HepG2 (cell line): ENCODE data around the gene ATRIP. TPM values are rescaled to one million over a fixed set of nuclear protein-coding genes. Genes with fewer than 3 reads are reported as not detected.

Experiments
- AKAP8 ChIP-seq: sonication (generic); formaldehyde crosslinking; IDR thresholded peaks from 2 replicates; pipeline ENCODE4 v1.5.1; 2020; ENCODE audit warnings: mild to moderate bottlenecking, missing genetic modification reagents
- FIP1L1 ChIP-seq: fragments of 200-400 bp; formaldehyde crosslinking; IDR thresholded peaks from 2 replicates; pipeline ENCODE4 v1.6.1; 2018; ENCODE audit warnings: low read depth, mild to moderate bottlenecking, low read length, moderate library complexity, borderline replicate concordance; ENCODE audit not compliant: insufficient read depth
- JUN ChIP-seq: sonication (generic); formaldehyde crosslinking; IDR thresholded peaks from 2 replicates; pipeline ENCODE4 v1.4.0; 2020; ENCODE audit warnings: mild to moderate bottlenecking, missing genetic modification reagents
- MBD4 ChIP-seq: IDR thresholded peaks from 2 replicates; pipeline ENCODE4 v1.6.1; 2012; ENCODE audit warnings: low read length, inconsistent platforms, borderline replicate concordance
- MIER2 ChIP-seq: IDR thresholded peaks from 2 replicates; pipeline ENCODE4 v1.6.1; 2016; ENCODE audit warnings: missing biosample characterization, missing genetic modification reagents
- PHF21A ChIP-seq: sonication (generic); formaldehyde crosslinking; IDR thresholded peaks from 2 replicates; pipeline ENCODE4 v1.5.0; 2020; ENCODE audit warnings: mild to moderate bottlenecking, missing genetic modification reagents
- RCOR2 ChIP-seq: IDR thresholded peaks from 2 replicates; pipeline ENCODE4 v1.6.1; 2016; ENCODE audit warnings: missing biosample characterization, missing genetic modification reagents
- REPIN1 ChIP-seq: sonication (generic); formaldehyde crosslinking; IDR thresholded peaks from 2 replicates; pipeline ENCODE4 v1.8.0; 2022; ENCODE audit warnings: missing genetic modification reagents, low read depth, mild to moderate bottlenecking, borderline replicate concordance
- SP140L ChIP-seq: sonication (generic); formaldehyde crosslinking; IDR thresholded peaks from 2 replicates; pipeline ENCODE4 v1.4.0; 2020; ENCODE audit warnings: missing genetic modification reagents, borderline replicate concordance
- THYN1 ChIP-seq: sonication (generic); formaldehyde crosslinking; IDR thresholded peaks from 2 replicates; pipeline ENCODE4 v1.8.1; 2023; ENCODE audit warnings: low read depth, mild to moderate bottlenecking, moderate library complexity, missing genetic modification reagents, borderline replicate concordance
- ZNF274 ChIP-seq: sonication (generic); formaldehyde crosslinking; IDR thresholded peaks from 2 replicates; pipeline ENCODE4 v1.5.1; 2020; ENCODE audit warnings: mild to moderate bottlenecking, missing genetic modification reagents
- ZNF430 ChIP-seq: sonication (generic); formaldehyde crosslinking; IDR thresholded peaks from 2 replicates; pipeline ENCODE4 v1.9.0; 2021; ENCODE audit warnings: mild to moderate bottlenecking, missing genetic modification reagents
- ZNF44 ChIP-seq: sonication (generic); formaldehyde crosslinking; IDR thresholded peaks from 2 replicates; pipeline ENCODE4 v1.5.1; 2020; ENCODE audit warnings: mild to moderate bottlenecking, missing genetic modification reagents
- ZNF598 ChIP-seq: sonication (generic); formaldehyde crosslinking; IDR thresholded peaks from 2 replicates; pipeline ENCODE4 v1.5.1; 2020; ENCODE audit warnings: mild to moderate bottlenecking, missing genetic modification reagents, borderline replicate concordance
- ZNF619 ChIP-seq: sonication (generic); formaldehyde crosslinking; IDR thresholded peaks from 2 replicates; pipeline ENCODE4 v1.4.0; 2020; ENCODE audit warnings: mild to moderate bottlenecking, missing genetic modification reagents
- ZNF792 ChIP-seq: IDR thresholded peaks from 2 replicates; pipeline ENCODE4 v1.6.1; 2016
- polyA plus RNA-seq, 8 experiments: library from polyadenylated mRNA; depleted of rRNA in 3 of 8; stranded (reverse) in 7 of 8; unstranded in 1 of 8; fragments of >200 nt; fragmentation: Illumina TruSeq in 4 of 8; extraction: Trizol in 4 of 8; gene quantifications; 2 replicates each; pipeline versions ENCODE4 v1.2.1 to v1.2.3, GENCODE V29; 2011 to 2016; ENCODE audit warnings: low read depth in 4 of 8, missing spikeins in 1 of 8, mixed read lengths in 1 of 8; ENCODE audit not compliant: insufficient read depth in 1 of 8
- total RNA-seq, 5 experiments: library from RNA; depleted of rRNA; stranded (reverse); fragments of >200 nt; fragmentation: Illumina TruSeq; extraction: Trizol; gene quantifications; 2 replicates each; pipeline ENCODE4 v1.2.3, GENCODE V29; 2016; ENCODE audit warnings: low read depth in 1 of 5
- TF ChIP-seq, protein P1 (sequence below): sonication (generic); formaldehyde crosslinking; IDR thresholded peaks from 2 replicates; pipeline ENCODE4 v1.8.0; 2022; ENCODE audit warnings: mild to moderate bottlenecking, missing genetic modification reagents
- TF ChIP-seq, protein P2 (sequence below): sonication (generic); formaldehyde crosslinking; IDR thresholded peaks from 2 replicates; pipeline ENCODE4 v1.4.0; 2020; ENCODE audit warnings: low read depth, mild to moderate bottlenecking, missing genetic modification reagents
- TF ChIP-seq, protein P3 (sequence below): sonication (generic); formaldehyde crosslinking; IDR thresholded peaks from 2 replicates; pipeline ENCODE4 v1.9.0; 2021; ENCODE audit warnings: missing genetic modification reagents, mild to moderate bottlenecking, borderline replicate concordance
- TF ChIP-seq, protein P4 (sequence below): sonication (generic); formaldehyde crosslinking; IDR thresholded peaks from 2 replicates; pipeline ENCODE4 v1.9.0; 2021; ENCODE audit warnings: missing genetic modification reagents, borderline replicate concordance

Gene ATRIP
- total and polyA plus RNA-seq, 2 of the 13 experiments (the other 11 are each of a cell fraction or from before 2014, with no cell fraction given), result 5.1 to 12.5 TPM

DNA sequence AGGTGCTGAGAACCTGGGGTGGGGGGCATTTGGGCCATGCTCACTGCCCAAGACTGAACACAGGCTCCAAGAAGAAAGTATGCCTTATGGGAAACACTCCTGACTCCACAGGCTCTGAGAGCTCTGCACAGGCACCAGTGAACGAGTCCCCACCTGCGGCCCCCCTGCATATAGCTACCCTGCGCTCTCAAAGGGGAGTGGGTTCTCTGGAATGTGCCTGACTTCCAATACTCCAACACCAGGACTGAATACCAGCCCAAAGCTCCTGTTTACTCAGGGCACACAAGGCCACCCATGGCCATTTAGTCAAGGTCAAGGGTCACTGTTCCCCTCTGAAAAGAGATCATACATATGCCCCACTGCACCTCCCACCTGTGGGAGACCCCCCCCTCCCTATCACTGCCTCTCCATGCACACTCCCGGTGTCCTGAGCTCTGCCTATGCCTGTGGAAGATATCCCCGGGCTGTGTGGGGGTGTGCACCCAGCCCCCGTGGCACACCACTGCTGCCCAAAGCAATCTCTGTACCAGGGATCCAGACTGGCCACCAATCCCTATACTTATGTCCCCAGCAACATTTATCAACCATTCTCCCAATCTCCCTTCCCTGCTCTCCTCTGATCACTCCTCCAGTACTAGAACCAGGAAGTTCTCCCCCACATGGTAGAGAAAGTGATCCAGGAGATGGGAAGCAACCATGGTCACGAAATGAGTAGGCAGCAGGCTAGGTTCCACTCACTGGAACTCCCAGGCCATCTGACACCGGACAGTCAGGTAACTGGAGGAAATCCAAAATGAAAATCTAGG lies 15.1 kb upstream of the ATRIP start (continued):
- TF ChIP-seq SP140L (CRISPR knock-in tag) (0 out of 2 replicates have a peak, but pooled peaks have one; percentile 51), ZNF44 (CRISPR knock-in tag) (no peak), AKAP8 (CRISPR knock-in tag) (0 out of 2 replicates have a peak, but pooled peaks have one; percentile 41), MBD4 (no peak), PHF21A (CRISPR knock-in tag) (peak; percentile 93), THYN1 (CRISPR knock-in tag) (no peak), RCOR2 (peak; percentile 32; the same call in 1 of the 2 replicates), ZNF619 (CRISPR knock-in tag) (no peak), ZNF792 (CRISPR knock-in tag) (peak; percentile 81), ZNF274 (CRISPR knock-in tag) (0 out of 2 replicates have a peak, but pooled peaks have one; percentile 67), JUN (CRISPR knock-in tag) (no peak; the same call in 1 of the 2 replicates), ZNF430 (peak; percentile 22; the same call in 1 of the 2 replicates), MIER2 (CRISPR knock-in tag) (no peak), ZNF598 (CRISPR knock-in tag) (0 out of 2 replicates have a peak, but pooled peaks have one; percentile 56), REPIN1 (CRISPR knock-in tag) (peak; percentile 45; the same call in 1 of the 2 replicates), FIP1L1 (no peak)
- TF ChIP-seq, protein P1, sequence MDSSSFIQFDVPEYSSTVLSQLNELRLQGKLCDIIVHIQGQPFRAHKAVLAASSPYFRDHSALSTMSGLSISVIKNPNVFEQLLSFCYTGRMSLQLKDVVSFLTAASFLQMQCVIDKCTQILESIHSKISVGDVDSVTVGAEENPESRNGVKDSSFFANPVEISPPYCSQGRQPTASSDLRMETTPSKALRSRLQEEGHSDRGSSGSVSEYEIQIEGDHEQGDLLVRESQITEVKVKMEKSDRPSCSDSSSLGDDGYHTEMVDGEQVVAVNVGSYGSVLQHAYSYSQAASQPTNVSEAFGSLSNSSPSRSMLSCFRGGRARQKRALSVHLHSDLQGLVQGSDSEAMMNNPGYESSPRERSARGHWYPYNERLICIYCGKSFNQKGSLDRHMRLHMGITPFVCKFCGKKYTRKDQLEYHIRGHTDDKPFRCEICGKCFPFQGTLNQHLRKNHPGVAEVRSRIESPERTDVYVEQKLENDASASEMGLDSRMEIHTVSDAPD (CRISPR knock-in tag), result peak; percentile 80
- TF ChIP-seq, protein P2, sequence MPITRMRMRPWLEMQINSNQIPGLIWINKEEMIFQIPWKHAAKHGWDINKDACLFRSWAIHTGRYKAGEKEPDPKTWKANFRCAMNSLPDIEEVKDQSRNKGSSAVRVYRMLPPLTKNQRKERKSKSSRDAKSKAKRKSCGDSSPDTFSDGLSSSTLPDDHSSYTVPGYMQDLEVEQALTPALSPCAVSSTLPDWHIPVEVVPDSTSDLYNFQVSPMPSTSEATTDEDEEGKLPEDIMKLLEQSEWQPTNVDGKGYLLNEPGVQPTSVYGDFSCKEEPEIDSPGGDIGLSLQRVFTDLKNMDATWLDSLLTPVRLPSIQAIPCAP, result no peak
- TF ChIP-seq, protein P3, sequence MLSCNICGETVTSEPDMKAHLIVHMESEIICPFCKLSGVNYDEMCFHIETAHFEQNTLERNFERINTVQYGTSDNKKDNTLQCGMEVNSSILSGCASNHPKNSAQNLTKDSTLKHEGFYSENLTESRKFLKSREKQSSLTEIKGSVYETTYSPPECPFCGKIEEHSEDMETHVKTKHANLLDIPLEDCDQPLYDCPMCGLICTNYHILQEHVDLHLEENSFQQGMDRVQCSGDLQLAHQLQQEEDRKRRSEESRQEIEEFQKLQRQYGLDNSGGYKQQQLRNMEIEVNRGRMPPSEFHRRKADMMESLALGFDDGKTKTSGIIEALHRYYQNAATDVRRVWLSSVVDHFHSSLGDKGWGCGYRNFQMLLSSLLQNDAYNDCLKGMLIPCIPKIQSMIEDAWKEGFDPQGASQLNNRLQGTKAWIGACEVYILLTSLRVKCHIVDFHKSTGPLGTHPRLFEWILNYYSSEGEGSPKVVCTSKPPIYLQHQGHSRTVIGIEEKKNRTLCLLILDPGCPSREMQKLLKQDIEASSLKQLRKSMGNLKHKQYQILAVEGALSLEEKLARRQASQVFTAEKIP (CRISPR knock-in tag), result no peak
- TF ChIP-seq, protein P4, sequence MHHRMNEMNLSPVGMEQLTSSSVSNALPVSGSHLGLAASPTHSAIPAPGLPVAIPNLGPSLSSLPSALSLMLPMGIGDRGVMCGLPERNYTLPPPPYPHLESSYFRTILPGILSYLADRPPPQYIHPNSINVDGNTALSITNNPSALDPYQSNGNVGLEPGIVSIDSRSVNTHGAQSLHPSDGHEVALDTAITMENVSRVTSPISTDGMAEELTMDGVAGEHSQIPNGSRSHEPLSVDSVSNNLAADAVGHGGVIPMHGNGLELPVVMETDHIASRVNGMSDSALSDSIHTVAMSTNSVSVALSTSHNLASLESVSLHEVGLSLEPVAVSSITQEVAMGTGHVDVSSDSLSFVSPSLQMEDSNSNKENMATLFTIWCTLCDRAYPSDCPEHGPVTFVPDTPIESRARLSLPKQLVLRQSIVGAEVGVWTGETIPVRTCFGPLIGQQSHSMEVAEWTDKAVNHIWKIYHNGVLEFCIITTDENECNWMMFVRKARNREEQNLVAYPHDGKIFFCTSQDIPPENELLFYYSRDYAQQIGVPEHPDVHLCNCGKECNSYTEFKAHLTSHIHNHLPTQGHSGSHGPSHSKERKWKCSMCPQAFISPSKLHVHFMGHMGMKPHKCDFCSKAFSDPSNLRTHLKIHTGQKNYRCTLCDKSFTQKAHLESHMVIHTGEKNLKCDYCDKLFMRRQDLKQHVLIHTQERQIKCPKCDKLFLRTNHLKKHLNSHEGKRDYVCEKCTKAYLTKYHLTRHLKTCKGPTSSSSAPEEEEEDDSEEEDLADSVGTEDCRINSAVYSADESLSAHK (CRISPR knock-in tag), result no peak
